Measurements from ENCODE around the gene YPEL3.

Gene YPEL3

DNA sequence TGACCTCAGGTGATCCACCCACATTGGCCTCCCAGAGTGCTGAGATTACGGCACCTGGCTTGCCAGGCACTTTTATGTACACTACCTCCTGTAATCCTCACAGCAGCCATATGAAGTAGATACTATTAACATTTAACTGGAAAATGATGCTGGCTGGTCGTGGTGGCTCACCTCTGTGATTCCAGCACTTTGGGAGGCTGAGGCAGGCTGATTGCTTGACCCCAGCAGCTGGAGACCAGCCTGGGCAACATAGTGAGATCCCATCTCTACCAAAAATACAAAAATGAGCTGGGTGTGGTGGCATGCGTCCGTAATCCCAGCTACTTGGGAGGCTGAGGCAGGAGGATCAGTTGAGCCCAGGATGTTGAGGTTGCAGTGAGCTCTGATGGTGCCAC is 29.0 kb upstream of the YPEL3 start:
- TF ChIP-seq, protein P1, sequence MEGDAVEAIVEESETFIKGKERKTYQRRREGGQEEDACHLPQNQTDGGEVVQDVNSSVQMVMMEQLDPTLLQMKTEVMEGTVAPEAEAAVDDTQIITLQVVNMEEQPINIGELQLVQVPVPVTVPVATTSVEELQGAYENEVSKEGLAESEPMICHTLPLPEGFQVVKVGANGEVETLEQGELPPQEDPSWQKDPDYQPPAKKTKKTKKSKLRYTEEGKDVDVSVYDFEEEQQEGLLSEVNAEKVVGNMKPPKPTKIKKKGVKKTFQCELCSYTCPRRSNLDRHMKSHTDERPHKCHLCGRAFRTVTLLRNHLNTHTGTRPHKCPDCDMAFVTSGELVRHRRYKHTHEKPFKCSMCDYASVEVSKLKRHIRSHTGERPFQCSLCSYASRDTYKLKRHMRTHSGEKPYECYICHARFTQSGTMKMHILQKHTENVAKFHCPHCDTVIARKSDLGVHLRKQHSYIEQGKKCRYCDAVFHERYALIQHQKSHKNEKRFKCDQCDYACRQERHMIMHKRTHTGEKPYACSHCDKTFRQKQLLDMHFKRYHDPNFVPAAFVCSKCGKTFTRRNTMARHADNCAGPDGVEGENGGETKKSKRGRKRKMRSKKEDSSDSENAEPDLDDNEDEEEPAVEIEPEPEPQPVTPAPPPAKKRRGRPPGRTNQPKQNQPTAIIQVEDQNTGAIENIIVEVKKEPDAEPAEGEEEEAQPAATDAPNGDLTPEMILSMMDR (IDR thresholded peaks at IDR 0.05; ENCODE audit: extremely low read depth, missing control alignments), result no peak
- no peak for DNase-seq (ENCODE audit: low spot score)

DNA sequence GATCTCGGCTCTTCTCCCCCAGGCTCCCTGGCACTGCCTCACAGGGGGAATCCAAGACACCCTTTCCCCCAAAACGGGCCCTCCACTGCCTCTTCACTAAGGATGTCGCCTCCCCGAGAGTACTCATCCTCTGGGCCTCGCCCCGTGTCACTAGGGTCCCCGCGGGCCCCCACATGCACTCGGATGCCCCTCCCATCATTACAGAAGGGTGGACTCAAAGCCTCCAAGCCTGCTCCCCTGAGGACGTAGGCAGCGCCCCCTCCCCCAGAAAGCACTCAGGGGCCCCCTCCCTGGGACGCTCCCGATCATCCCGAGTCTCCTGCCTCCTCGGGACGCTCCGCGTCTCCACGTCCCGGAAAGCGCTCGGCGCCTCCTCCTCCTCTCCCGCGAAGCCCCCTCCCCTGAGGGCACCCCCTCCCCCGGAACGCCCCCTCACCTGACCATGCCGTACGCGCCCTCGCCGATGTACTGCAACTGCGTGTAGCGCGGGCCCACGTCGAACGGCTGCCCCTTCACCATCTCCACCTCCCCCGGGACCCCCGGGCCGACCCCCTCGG is 26.7 kb upstream of the YPEL3 start:
- DNase-seq (ENCODE audit: low spot score), result no peak
- TF ChIP-seq, protein P1 (IDR thresholded peaks at IDR 0.05; ENCODE audit: extremely low read depth, missing control alignments), result no peak

DNA sequence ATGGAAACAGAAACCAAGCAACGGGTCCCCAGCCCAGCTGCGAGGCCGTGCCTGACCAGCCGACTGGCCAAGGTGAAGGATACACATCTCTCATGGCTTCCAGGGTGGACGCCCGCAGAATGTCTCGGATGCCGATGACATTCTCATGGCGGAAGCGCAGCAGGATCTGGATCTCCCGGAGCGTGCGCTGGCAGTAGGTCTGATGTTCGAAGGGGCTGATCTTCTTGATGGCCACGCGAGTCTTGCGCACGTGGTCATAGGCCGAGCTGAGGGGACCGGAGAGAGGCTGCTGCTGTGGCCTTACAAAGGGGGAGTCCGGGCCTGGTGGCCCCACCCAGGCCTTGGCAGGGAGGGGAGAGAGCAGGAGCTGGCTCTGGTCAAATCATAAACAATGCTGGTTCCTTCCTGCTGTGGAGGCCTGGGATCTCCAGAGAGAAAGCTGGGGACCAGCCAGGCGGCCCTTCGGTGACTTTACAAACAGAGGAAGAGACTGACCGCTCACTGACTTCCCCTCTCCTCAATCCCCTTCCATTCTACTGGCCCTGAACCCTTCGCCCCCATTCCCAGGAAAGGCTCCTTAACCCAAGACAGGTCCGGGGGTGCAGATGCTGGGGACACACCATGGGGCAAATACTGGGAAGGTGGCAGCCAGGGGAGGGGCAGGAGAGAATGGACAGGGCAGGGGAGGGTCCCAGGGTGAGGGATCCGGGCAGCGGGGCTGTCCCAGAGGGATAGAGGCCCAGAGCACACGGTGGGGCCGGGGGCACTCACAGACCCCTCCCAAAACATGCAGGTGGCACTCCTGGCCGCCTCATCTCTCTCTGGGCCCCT is 25.9 kb upstream of the YPEL3 start:
- DNase-seq (ENCODE audit: low spot score), result no peak
- TF ChIP-seq, protein P1 (IDR thresholded peaks at IDR 0.05; ENCODE audit: extremely low read depth, missing control alignments), result no peak

DNA sequence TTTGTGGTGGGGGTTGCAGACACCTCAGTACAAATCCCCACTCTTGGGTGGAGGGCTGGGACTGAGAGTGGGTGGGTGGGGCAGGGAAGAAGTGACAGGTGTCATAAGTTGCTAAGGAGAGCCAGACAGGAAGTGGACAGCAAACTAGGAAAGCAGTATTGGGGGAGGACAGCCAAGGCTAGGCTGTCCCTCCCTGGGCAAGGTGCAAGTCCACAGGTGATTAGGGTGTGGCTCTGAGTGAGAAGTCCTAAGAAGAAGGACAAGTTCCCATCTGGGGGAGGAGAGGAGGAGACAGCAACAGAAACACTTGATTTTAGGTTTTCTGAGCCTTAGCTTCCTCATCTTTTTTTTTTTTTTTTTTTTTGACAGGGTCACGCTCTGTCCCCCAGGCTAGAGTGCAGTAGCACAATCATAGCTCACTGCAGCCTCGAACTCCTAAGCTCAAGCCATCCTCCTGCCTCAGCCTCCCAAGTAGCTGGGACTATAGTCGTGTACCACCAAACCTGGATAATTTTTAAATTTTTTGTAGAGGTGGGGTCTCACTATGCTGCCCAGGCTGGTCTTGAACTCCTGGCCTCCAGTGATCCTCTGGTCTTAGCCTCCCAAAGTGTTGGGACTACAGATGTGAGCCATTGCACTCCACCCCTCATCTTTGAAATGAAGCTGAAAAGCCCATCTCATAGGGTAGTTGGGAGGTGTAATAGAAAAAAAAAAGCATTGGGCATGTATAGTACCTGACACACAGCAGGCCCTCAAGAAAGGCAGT is 24.5 kb upstream of the YPEL3 start:
- TF ChIP-seq, protein P1 (IDR thresholded peaks at IDR 0.05; ENCODE audit: extremely low read depth, missing control alignments), result no peak
- no peak for DNase-seq (ENCODE audit: low spot score)

DNA sequence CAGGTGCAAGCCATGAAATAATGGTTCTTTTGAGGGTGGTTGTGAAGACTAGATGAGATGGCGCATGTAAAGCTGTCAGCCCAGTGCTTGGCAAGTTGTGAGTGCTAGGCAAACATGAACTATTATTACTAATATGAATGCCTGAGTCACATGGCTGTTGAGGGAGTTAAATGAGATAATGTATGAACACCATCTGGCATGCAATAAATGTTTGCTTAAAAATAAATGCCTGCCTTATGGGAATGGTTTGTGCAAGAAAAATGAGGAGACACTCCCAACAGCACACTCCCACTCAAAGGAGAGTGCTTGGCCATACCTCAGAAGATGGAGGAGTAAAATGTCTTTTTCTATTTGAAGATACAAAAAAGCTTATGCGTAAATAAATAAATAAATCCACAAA is 23.4 kb upstream of the YPEL3 start:
- DNase-seq (ENCODE audit: low spot score), result no peak
- TF ChIP-seq, protein P1 (IDR thresholded peaks at IDR 0.05; ENCODE audit: extremely low read depth, missing control alignments), result no peak

DNA sequence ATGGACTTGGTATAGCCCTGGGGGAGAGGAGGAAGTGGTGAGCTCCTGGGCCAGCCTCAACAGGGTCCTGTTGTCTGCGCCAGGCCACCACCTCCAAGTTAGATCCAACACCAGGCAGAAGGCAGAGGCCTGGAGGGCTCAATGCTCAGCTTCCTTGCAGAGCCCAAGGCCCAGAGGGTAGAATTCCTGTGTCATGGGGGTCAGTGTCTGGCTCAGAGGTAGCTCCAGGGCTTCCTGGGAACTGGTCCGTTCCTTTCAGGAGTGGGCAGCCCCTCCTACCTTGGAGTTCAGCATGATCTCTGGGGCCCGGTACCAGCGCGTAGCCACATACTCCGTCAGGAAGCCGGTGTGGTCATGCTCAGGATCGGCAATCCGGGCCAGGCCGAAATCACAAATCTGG is 21.8 kb upstream of the YPEL3 start:
- TF ChIP-seq, protein P1 (IDR thresholded peaks at IDR 0.05; ENCODE audit: extremely low read depth, missing control alignments), result no peak
- DNase-seq (ENCODE audit: low spot score), result no peak

Data from GM20000 (cell line).